Mammary epithelial cell (primary cell): ENCODE data around the gene HYKK.

Experiments
- EZH2 ChIP-seq: IDR thresholded peaks from 2 replicates; pipeline ENCODE4 v1.6.1; 2012; ENCODE audit warnings: low read length, inconsistent platforms, borderline replicate concordance
- TF ChIP-seq, protein P1 (sequence below), 2 donors: IDR thresholded peaks in 1 of 2; conservative IDR thresholded peaks in 1 of 2; 2 replicates each; pipeline ENCODE4 v1.5.1; 2011 to 2012; ENCODE audit warnings: inconsistent platforms in 2 of 2, low read length in 2 of 2, mild to moderate bottlenecking in 2 of 2, control low read depth in 1 of 2, low read depth in 1 of 2; ENCODE audit not compliant: insufficient read depth in 1 of 2; ENCODE audit errors: extremely low read depth in 1 of 2

- no peak for TF ChIP-seq EZH2
- TF ChIP-seq, protein P1, sequence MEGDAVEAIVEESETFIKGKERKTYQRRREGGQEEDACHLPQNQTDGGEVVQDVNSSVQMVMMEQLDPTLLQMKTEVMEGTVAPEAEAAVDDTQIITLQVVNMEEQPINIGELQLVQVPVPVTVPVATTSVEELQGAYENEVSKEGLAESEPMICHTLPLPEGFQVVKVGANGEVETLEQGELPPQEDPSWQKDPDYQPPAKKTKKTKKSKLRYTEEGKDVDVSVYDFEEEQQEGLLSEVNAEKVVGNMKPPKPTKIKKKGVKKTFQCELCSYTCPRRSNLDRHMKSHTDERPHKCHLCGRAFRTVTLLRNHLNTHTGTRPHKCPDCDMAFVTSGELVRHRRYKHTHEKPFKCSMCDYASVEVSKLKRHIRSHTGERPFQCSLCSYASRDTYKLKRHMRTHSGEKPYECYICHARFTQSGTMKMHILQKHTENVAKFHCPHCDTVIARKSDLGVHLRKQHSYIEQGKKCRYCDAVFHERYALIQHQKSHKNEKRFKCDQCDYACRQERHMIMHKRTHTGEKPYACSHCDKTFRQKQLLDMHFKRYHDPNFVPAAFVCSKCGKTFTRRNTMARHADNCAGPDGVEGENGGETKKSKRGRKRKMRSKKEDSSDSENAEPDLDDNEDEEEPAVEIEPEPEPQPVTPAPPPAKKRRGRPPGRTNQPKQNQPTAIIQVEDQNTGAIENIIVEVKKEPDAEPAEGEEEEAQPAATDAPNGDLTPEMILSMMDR (conservative IDR thresholded peaks at IDR 0.05 in 1 of 2, IDR thresholded peaks at IDR 0.05 in 1 of 2; ENCODE audit: extremely low read depth in 1 of 2, insufficient read depth in 1 of 2, low read depth in 1 of 2, low read length in 2 of 2) = no peak
Observed at GRCh38 chr15:78502641-78503040, 4.7 kb upstream of the HYKK start.
